OCI-M2 (cell line): ENCODE data around the gene EEF1AKMT1.

Experiments
- DNase-seq: peaks from one replicate; lab custom pipeline; 2025; ENCODE audit not compliant: unreplicated experiment; lab: John Stamatoyannopoulos, UW

Gene EEF1AKMT1, protein sequence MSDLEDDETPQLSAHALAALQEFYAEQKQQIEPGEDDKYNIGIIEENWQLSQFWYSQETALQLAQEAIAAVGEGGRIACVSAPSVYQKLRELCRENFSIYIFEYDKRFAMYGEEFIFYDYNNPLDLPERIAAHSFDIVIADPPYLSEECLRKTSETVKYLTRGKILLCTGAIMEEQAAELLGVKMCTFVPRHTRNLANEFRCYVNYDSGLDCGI

DNA sequence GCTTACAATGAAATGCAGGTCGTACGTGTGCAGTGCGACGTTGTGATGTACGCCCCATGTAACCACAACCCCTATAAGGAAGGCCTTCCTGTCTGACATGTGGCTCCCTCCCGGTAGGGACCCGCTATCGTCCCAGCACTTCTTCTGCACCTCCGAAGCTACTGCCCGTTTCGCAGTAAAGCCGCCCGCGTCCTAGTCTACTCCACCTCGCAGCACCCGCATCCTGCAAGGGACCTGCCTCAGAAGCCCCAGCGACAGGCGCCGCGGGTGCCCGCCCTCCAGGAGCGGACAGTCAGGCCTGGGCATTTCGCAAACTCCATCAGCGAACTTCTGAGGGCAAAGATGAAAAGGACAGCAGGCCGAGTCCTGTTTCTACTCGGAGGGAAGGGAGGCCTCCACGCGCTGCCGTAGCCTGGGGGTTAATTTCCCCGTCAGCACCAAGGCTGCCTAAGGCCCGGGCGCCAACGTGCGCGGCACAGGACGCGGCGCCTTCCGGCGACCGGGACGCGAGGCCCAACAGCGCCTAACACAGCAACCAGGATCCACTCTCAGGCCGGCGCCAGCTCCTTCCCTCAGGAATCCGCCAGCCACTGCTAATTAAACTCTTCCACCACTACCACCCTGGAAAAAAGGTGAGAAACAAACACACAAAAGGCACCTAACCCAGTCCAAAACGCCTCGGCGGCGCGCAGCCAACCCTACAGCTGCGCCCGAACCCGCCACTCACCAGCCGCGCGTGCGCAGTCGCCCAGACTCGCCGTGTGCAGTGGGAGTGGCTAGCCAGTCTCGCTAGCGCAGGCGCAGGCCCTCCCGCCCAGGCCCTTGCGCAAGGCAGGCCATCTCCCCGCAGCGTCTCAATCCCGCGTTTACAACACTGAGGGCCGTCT, at the start of gene EEF1AKMT1:
Gene EEF1AKMT1 (minus strand): TSS at position 768 of the 887 bp plus-strand sequence. CDS start 16,363 bp downstream, outside the sequence.
- DNase-seq: peak; percentile 43

DNA sequence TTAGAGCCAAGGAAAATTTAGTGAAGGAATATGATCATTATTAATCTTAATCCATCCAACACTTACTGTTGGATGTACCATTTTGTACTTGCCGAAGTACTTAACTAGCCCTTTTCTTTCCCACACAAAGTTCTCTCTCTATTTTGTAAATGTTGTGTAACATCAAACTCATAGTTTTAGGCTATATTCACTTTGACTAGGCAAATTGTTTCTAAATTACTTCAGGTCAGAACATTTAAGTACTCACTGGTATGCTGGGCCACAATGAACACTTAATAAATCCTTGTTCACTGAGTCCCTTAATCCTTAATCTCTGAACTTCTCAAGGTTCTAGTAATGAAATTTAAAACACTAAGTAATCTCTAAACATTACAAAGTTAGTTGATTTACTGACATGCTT, 49.3 kb upstream of the EEF1AKMT1 start:
- no peak for DNase-seq

DNA sequence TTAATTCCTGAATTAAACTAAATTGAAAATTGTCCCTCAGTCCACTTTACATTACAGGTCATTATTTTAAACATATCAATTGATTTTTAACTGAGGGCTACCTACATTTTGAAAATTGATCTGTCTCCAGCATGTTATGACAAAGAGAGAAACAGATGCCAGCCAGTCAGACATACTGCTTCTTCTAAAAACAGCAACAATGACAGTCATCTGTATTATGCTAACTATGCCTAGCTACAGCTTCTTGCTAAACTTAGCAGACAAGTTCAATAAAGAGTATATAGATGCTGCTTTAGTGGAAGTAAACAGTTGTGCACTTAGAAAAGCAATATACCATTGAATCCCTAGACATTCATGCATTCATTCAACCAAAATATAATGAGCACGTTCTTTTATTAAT, 48.6 kb upstream of the EEF1AKMT1 start:
- DNase-seq: no peak

DNA sequence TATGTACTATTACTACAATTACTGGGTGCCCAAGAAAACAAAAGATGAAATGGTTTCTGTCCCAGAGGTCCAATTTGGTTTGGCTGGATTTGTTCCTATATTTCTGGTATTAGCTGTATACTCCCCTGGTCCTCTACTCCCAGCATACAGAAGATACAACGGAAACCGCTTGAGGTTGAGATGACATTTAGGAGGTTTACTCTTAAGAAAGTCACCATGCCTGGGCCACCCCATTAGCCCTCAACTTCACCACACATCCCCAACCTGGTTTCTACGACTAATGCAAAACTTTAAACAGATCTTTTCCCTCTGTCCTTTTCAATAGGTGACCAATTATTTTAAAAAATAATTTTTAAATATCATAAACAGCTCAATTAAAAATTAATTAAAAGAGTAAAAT, 46.0 kb upstream of the EEF1AKMT1 start:
- no peak for DNase-seq

DNA sequence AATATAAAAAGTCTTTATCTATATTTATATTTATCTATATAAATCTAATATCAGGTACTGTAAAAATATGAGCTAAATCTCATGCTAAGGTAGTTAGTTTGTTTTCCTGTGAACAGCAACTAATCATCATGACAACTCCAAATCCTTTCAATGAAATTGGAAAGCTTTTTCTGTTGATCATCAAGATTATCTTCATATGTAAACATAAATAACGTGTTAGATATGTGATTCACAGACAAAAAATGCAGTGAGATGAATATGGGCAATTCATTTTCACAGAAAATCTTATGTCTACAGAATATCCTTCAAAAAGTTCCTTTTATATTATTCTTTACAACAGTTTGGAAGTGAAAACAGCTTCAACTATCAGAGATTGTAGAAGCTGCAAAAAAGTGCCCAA, 41.7 kb upstream of the EEF1AKMT1 start:
- DNase-seq: no peak

DNA sequence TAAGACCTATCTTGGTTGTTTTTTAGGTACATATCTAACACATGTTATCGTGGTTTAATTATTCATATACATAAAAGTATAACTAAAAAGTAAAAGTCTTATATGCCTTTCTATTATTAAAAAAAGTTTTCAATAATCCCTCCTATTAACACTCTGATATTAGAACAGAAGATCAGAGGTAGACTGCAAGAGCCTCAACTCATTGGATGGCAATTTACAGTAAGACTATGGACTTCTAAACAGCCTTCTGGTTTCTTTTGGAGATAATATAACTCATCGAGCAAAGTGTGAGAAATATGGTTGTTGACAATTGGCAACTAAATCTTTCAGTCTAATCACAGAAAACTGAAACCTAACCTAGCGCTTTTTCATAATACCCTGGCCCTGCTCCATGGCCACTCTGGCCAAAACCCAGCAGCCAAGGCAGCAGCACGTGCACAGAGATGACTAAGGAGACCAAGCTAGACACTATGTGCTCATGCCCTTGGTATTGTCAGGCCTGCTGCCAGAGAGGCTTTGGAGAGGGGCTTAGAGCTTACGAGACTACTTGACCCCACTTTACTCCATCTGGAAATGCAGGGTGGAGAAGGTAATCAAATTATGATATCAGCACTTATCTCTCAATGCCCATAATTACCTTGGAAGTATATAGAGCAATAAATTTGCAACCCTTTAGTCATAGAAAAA, 40.6 kb upstream of the EEF1AKMT1 start:
- DNase-seq: no peak

DNA sequence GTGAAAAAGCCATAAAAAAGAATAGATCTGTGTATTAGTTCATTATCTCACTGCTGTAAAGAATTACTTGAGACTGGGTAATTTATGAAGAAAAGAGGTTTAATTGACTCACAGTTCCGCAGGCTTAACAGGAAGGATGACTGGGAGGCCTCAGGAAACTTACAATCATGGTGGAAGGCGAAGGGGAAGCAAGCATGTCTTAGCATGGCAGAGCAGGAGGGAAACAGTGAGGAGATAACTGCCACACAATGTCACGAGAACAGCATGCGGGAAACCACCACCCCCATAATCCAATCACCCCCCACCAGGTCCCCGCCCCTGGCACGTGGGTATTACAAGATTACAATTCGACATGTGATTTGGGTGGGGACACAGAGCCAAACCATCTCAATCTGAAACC, 39.1 kb upstream of the EEF1AKMT1 start:
- DNase-seq: no peak

DNA sequence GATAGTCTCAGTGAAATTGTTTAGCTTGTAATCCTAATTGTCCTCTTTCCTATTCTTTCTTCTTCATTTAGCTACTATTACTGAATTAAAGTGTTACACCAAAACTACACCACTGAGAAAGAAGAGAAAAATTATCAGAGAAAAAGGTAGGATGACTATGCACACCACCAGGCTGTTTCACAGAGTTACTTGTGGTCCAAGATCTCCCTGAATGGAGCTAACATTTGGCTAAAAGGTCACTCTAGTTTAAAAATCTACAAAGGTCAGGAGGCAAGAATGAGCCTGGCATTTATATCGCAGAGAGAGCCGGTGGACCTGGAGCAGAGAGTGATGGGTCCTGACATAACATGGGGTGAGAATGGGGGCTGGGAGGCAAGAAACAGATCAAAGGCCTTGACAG, 37.0 kb upstream of the EEF1AKMT1 start:
- no peak for DNase-seq

DNA sequence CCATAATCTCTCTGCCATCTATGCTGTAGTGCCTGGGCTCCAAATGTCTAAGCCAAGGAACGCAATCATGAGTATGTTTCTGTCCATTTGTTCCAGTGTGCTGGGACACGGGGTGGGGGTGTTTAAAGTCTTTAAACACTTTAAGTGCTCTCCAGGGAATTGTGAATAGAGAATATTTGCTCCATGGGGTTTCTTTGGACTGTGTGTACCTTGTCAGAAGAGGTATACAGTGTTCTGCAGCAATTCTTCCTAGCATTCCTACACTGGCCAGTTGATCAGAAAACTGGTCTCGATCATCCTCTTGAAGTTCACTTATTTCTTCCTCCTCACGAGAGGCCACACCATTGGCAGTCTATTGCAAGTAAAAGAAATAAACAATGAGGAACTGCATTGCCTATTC, 35.1 kb upstream of the EEF1AKMT1 start:
- no peak for DNase-seq

DNA sequence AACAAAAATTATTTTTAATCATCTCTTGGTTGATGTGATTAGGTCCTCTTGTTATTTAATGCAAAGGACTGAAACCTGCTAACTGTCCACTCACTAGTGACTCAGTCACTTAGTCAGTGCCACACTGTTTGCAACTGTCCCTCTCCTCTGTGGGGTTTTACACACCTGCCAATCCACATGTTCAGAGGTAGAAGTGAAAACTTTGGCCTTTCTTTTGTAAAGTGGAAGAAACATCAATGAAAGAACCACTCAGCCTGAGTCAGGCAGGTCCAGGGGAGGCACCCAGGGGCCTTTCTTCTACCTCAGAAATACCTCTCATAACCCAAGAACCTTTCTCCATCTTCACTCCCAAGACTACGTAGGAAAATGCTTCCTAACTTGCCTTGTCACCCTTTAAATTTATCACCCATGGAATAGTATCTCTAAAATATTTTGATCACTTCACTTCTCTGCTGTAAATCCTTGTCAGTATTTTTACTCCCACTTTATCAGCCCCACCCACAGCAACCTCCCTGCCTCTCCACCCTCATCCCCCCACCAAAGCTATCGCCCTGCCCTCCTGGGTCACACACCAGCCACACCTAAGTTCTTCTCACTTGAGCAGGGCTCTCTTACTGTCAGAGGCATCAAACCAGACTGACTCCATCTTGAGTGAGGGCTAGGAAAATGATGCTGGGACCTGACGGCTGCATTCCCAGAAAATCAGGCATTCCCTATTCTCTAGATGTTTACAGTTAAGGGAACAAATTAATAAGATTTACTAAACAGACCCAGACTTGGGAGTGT, 29.6 kb upstream of the EEF1AKMT1 start:
- DNase-seq: no peak

DNA sequence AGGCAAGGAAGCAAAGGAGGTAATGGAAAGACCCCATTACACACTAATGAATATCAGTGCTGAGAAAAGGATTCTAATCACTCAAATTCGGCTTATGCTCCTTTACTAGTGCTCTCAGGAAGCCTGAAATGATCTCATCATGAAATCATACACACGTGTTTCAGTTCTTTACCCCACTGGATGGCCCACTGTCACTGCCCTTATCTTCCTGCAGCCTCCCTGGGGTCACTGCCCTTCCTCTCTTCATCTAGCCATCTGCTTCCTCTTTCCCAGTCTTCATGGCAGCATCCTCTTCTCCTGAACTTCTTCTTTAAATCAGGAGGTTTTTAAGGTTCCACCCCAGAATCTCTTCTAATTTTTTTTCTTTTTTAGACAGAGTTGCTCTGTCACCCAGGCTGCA, 27.9 kb upstream of the EEF1AKMT1 start:
- no peak for DNase-seq

DNA sequence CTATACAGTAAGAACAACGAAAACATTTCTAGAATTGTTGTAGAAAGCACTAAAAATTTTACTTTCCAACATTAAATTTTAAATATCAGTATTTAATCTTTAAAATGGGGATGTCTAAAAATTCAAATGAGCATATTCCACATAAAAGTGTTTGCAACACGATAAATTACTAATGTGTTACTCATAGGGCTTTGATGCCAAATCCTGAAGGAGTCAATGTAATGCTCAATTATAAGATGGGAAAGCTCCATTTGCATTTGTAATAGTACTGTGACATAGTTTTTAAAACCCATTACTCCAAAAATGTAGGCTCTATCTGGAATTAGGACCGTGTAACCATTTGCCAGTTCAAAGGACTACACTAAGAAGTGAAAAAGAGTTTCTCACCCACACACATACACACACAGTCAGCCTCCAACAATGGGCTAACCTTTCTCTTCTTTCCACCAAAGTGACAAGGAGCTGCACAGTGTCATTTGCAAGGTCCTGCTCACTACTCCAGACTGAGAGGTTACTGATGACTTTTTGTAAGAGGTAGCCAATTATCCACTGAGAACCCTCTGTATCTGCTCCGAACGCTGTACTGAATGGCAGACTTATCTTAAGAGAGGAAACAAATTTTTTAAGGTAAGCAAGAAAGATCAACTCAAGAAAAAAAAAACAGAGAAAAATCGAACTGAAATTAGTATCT, 26.1 kb upstream of the EEF1AKMT1 start:
- DNase-seq: no peak

DNA sequence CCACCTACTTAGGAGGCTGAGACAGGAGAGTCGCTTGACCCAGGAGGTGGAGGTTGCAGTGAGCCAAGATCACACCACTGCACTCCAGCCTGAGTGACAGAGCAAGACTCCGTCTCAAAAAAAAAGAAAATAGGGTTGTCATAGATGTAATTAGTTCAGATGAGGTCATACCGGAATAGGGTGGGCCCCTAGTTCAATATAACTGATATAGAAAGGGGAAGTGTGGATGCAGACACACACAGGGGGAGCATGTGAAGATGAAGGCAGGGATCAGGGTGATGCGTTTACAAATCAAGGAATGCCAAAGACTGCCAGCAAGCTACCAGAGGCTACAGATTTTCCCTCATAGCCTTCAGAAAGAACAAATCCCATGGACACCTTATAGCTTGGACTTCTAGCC, 24.3 kb upstream of the EEF1AKMT1 start:
- DNase-seq: no peak

DNA sequence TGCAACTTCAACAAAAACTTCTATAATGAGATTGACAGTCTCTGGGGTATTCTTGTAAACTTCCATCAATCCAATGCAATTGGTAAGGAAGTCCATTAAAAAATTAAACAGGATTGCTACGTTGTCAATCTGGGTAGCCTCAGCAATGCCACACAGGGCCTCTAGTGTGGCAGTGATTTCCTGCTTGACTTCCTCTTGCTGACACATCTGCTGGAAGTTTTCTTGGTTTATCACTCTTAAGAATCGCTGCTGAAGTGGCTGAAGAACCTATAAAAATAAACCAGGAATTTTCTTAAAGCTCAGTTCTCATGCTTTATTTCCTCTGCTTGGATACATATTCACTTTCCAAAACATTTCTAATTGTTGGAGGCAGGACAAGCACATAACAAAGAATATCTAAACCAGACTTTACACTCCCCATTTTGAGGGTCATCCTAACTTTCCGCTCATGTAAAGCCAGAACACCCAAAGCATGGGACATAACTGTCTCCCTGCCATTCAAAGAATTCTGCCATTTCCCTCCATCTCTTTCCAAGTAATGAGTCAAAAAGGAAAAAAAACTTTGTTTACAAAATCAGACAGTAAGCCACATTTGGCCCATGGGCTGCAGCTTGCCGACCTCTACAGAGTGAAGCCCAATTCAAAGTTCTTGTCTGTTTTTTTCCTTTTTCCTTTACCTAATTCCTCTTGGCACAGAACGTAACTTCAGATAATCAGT, 23.2 kb upstream of the EEF1AKMT1 start:
- no peak for DNase-seq

DNA sequence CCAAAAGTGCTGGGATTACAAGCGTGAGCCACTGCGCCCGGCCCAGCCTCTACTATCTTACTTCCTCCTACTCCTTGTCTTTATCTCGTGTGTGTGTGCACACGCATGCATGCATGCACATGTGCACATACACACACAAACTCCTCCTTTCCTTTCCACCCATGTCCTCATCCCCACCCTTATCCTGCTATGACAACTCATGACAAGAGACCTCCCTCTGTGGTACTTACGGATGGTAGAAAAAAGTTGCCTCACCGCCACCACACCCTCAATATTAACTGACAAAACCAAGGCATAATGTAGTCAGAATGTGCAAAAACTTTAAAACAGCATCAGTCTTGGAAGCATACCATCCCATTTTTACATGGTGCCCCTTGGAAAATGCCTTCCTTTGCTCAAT, 15.9 kb upstream of the EEF1AKMT1 start:
- no peak for DNase-seq

DNA sequence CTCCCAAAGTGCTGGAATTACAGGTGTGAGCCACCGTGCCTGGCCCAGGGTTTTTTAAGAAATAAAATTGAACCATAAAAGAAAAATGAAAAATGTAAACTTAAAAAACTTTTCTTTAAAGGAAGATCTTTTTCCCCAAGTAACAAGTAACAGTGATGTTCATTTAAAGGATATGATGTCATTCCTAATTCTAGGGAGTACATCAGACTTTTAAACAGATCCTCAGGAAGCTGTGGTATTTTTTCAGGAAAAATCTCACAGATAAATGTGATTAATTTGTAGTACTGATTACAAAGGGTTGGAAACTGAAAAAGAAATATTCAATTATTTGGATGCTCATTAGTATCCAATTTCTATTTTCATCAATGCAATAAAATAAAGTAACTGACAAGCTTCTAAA, 14.6 kb upstream of the EEF1AKMT1 start:
- no peak for DNase-seq

DNA sequence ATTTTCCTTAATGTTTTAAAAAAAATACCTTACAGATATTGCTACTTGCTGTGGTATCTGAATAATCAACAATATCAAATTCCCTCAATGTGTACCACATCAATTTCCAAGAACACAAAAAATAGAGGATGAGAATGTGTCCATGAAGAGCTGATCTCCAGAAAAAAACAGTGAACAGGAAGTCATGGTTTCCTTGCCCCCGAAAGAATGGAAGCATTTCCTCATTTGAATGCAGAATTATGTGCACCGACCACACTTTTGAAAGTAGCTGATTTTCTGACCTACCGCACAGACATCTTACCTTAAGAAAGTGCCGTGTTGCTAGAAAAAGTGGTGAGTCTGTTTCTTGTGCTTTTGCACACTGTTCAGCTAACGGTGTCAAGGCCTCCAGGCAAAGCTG, 13.4 kb upstream of the EEF1AKMT1 start:
- DNase-seq: no peak

DNA sequence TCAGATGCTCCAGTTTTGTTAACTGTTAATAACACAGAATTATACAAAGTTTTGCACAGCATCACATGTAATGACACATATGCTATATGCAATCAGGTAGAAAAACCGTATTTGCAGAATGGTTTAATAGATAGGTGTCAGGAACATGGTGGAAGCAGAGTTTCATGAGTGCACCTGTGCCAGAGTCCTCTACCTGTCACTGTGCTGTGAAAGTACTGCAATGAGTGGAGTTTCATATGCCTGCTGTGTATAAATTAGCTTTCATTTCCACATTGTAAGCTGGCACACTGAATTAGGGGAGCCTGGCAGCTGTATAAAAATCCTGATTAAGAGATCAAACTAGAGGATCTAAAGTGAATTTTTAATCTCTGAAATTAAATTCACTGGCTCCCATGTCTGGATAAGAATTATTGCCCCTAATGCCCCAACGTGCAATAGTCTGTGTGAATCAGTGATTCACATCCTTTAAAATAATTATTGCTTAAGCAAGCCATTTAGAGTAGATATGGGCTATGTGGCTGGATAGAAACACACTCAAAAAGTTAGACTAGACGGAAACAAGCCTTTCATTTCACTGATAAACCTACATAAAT, 8.5 kb upstream of the EEF1AKMT1 start:
- DNase-seq: no peak

DNA sequence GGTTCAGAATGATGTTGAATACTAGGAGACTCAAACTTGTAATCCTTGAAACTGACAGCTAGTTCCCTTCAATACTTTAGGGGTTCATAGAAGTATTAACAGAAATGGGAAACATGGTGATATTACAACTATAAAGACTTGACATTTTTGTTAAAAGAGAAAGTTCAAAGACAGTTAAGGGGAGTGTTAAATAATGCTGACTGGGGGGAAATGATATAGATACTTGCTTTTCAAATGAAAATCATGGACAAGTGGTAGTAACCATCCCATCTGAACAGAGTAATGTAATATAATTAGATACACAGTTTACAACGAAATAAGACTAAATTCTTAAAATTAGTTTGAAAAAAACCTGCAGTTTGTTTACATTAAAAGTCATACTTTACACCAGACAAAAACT, 6.6 kb upstream of the EEF1AKMT1 start:
- DNase-seq: no peak

DNA sequence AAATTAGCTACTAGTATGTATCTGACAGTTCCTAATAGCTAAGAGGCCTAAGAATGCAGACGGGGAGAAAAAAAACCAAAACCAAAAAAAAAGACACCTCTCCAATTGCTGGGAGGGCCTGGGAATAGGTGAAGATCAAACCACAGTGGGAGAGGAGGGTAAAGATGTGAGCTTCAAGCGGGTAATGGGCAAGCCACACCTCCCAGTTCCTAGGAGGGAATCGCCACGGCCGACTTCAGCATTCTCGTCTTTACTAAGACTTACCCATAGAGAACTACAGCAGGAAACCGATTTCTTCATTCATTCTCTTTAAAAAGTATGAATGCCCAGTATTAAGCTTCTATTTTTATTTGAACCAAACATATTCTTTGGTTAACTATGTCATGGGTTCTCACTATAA, 5.6 kb upstream of the EEF1AKMT1 start:
- no peak for DNase-seq
